OCI-LY1 (cell line): Measurements from ENCODE around the gene ANKFN1.

Experiments
- H2AFZ ChIP-seq: fragments of 200-600 bp; sonication (generic), shearing (Covaris generic); 2 replicates; pipeline ENCODE4 v1.6.0; 2014; ENCODE audit warnings: antibody characterized with exemption, mild to moderate bottlenecking, low read length
- H3F3A ChIP-seq: fragments of 200-600 bp; sonication (generic), shearing (Covaris generic); 2 replicates; pipeline ENCODE4 v1.6.0; 2014; ENCODE audit warnings: mild to moderate bottlenecking, antibody characterized with exemption, low read length, moderate library complexity; ENCODE audit not compliant: insufficient read depth
- H3K27ac ChIP-seq: fragments of 200-600 bp; sonication (generic); 2 replicates; pipeline ENCODE4 v1.5.1; 2014; ENCODE audit warnings: low read length, mixed run types, mild to moderate bottlenecking, low read depth; ENCODE audit not compliant: poor library complexity, severe bottlenecking
- H3K27me3 ChIP-seq: fragments of 200-600 bp; sonication (generic); 2 replicates; pipeline ENCODE4 v1.6.0; 2014; ENCODE audit warnings: antibody characterized with exemption, mild to moderate bottlenecking, low read length, moderate library complexity; ENCODE audit not compliant: insufficient read depth
- H3K36me3 ChIP-seq: fragments of 200-600 bp; sonication (generic); 2 replicates; pipeline ENCODE4 v1.6.1; 2014; ENCODE audit warnings: mild to moderate bottlenecking, antibody characterized with exemption, low read length, moderate library complexity, mixed read lengths; ENCODE audit not compliant: insufficient read depth
- H3K4me1 ChIP-seq: fragments of 200-600 bp; sonication (generic); 2 replicates; pipeline ENCODE4 v1.5.1; 2014; ENCODE audit warnings: mild to moderate bottlenecking, low read length, moderate library complexity; ENCODE audit not compliant: insufficient read depth, severe bottlenecking
- H3K4me2 ChIP-seq: fragments of 200-600 bp; sonication (generic), shearing (Covaris generic); 2 replicates; pipeline ENCODE4 v1.6.1; 2014; ENCODE audit warnings: low read length
- H3K4me3 ChIP-seq: fragments of 200-600 bp; sonication (generic); 2 replicates; pipeline ENCODE4 v1.5.1; 2014; ENCODE audit warnings: low read length, low read depth, mild to moderate bottlenecking, mixed read lengths; ENCODE audit not compliant: poor library complexity, severe bottlenecking
- H3K79me2 ChIP-seq: fragments of 200-600 bp; shearing (Covaris generic); 2 replicates; pipeline ENCODE4 v1.6.1; 2016; ENCODE audit warnings: mixed run types, low read length, mixed read lengths; ENCODE audit not compliant: insufficient read depth
- H3K9ac ChIP-seq: fragments of 200-600 bp; sonication (generic), shearing (Covaris generic); 2 replicates; pipeline ENCODE4 v1.6.1; 2014; ENCODE audit warnings: mild to moderate bottlenecking, low read length, mixed read lengths
- H3K9me2 ChIP-seq: fragments of 200-600 bp; sonication (generic), shearing (Covaris generic); 2 replicates; pipeline ENCODE4 v1.6.1; 2014; ENCODE audit warnings: low read depth, mild to moderate bottlenecking, low read length, mixed read lengths
- H3K9me3 ChIP-seq: fragments of 200-600 bp; shearing (Covaris generic); 2 replicates; pipeline ENCODE4 v1.6.1; 2014; ENCODE audit warnings: low read length, mixed read lengths
- H4K20me1 ChIP-seq: fragments of 200-600 bp; sonication (generic), shearing (Covaris generic); 2 replicates; pipeline ENCODE4 v1.6.0; 2016; ENCODE audit warnings: mild to moderate bottlenecking, low read length; ENCODE audit not compliant: insufficient read depth
- EZH2 ChIP-seq: fragments of 200-600 bp; sonication (generic), shearing (Covaris generic); IDR thresholded peaks from 2 replicates; pipeline ENCODE4 v1.8.0; 2017; ENCODE audit warnings: borderline replicate concordance, mixed run types, mild to moderate bottlenecking, antibody characterized with exemption, low read length, moderate library complexity, mixed read lengths
- TF ChIP-seq, protein P1 (sequence below): fragments of 200-600 bp; sonication (generic), shearing (Covaris generic); IDR thresholded peaks from 2 replicates; pipeline ENCODE4 v1.5.1; 2017; ENCODE audit warnings: mild to moderate bottlenecking, antibody characterized with exemption, low read length, moderate library complexity, mixed read lengths

ANKFN1 gene

DNA sequence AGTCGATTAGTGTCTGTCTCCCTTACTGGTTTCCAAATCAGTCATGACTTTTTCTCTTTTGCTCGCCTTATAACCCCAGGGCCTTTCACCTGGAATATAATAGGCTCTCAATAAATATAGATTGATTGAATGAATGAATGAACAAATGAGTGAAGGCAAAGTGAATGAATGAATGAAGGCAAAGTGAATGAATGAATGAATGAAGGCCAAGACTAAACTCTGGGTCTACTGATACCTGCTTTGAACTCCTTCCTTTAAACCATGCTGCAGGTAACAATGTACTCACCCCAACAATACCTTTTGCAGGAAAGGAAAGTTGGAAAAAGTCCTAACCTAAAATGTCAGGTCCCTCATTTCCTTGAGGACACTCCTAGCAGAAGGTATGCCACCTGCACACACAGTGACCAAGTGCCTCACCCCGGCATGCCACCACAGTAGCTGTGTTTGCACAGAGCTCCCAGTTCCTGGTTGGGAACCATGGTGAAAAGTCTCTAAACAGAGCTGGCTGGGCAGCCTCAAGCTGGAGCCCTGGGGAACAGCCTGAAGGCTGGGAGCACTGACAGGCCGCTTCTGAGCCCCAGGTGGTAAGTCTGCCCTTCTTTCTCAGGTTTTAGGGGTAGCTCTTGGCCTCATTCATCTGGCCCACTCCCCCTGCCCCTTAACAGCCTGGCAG, 42.7 kb upstream of the ANKFN1 start:
- H3K36me3 ChIP-seq, result no peaks in the 10 kb centered on the region
- no peak overlapping the region for H3K9ac ChIP-seq
- no peak overlapping the region for H3K27ac ChIP-seq
- TF ChIP-seq, protein P1, sequence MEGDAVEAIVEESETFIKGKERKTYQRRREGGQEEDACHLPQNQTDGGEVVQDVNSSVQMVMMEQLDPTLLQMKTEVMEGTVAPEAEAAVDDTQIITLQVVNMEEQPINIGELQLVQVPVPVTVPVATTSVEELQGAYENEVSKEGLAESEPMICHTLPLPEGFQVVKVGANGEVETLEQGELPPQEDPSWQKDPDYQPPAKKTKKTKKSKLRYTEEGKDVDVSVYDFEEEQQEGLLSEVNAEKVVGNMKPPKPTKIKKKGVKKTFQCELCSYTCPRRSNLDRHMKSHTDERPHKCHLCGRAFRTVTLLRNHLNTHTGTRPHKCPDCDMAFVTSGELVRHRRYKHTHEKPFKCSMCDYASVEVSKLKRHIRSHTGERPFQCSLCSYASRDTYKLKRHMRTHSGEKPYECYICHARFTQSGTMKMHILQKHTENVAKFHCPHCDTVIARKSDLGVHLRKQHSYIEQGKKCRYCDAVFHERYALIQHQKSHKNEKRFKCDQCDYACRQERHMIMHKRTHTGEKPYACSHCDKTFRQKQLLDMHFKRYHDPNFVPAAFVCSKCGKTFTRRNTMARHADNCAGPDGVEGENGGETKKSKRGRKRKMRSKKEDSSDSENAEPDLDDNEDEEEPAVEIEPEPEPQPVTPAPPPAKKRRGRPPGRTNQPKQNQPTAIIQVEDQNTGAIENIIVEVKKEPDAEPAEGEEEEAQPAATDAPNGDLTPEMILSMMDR, result no peak
- TF ChIP-seq EZH2, result no peak
- no peak overlapping the region for H3K4me3 ChIP-seq
- no peaks in the 10 kb centered on the region for H3K79me2 ChIP-seq
- H3K9me2 ChIP-seq, result no peaks in the 10 kb centered on the region
- H3F3A ChIP-seq, result no peaks in the 10 kb centered on the region
- no peaks in the 10 kb centered on the region for H3K9me3 ChIP-seq
- no peaks in the 10 kb centered on the region for H4K20me1 ChIP-seq
- no peaks in the 10 kb centered on the region for H3K4me1 ChIP-seq
- no peaks in the 10 kb centered on the region for H3K27me3 ChIP-seq
- no peak overlapping the region for H2AFZ ChIP-seq
- no peak overlapping the region for H3K4me2 ChIP-seq

DNA sequence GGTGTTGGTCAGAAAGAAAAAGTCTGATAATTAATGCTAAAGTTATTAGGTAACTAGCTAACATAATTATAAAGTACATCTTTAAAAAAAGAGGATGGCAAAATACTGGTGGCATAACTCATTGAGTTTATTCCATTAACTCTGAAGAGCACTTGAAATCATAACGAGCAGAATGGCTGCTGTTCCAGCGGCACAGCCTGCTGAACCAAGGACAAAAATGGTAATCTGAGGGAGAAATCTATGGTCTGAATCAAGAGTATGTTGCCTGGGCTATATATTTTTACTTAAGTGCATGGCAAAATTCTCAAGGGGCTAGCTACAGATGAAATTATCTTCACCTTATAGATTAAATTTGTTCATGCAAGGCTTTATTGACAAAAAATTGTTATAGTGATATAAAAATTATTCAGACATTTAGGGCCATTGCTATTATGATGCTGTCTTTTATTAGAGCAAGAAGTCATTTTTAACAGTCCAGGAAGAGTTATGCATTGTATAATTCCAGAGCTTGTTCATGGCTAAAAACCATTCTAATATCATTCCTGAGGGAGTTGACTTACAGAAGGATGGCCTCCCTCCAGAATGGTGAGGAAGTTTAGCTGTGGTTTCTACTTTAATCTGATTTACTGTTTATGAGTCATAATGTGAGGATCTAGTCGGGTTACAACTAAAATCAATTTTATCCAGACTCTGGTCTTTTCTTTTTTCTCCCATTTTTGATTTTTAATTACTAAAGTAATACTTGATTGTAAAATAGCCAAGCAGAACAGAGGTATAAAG, 41.4 kb upstream of the ANKFN1 start:
- Histone ChIP-seq H3F3A (no peaks in the 10 kb centered on the region), H3K9me2 (no peaks in the 10 kb centered on the region), H3K9me3 (no peaks in the 10 kb centered on the region), H3K27me3 (no peaks in the 10 kb centered on the region), H3K36me3 (no peaks in the 10 kb centered on the region), H2AFZ (no peak overlapping the region), H4K20me1 (no peaks in the 10 kb centered on the region), H3K9ac (no peak overlapping the region), H3K4me1 (no peaks in the 10 kb centered on the region), H3K4me2 (no peak overlapping the region), H3K27ac (no peak overlapping the region), H3K79me2 (no peaks in the 10 kb centered on the region), H3K4me3 (no peak overlapping the region)
- TF ChIP-seq, protein P1, result no peak
- no peak for TF ChIP-seq EZH2

GRCh38 chr17:56113486-56113885, 39.8 kb upstream of the ANKFN1 start:
- no peak overlapping the region for H3K9ac ChIP-seq
- no peaks in the 10 kb centered on the region for H3K79me2 ChIP-seq
- no peak overlapping the region for H3K4me2 ChIP-seq
- no peaks in the 10 kb centered on the region for H3K36me3 ChIP-seq
- H3K4me1 ChIP-seq, result no peaks in the 10 kb centered on the region
- H3K9me2 ChIP-seq, result no peaks in the 10 kb centered on the region
- no peak overlapping the region for H3K27ac ChIP-seq
- no peaks in the 10 kb centered on the region for H3K9me3 ChIP-seq
- no peak for TF ChIP-seq EZH2
- TF ChIP-seq, protein P1, result no peak
- no peaks in the 10 kb centered on the region for H4K20me1 ChIP-seq
- H2AFZ ChIP-seq, result no peak overlapping the region
- no peak overlapping the region for H3K4me3 ChIP-seq
- no peaks in the 10 kb centered on the region for H3K27me3 ChIP-seq
- no peaks in the 10 kb centered on the region for H3F3A ChIP-seq
